Stimulated activated CD8-positive, alpha-beta memory T cell treated with anti-CD3 and anti-CD28 coated beads, Interleukin-7, amount 100 ng/mL, for 4 hours (primary cell): ENCODE data around the gene KYAT1.
"Not testable (repeated sequence)": the region's sequence is repeated elsewhere in the genome, so short reads cannot be mapped to it uniquely, and the experiment has no call there.

ENCODE experiments used
- DNase-seq, 2 donors: peaks; one replicate each; pipeline ENCODE4 v3.0.0-alpha.2; 2020; ENCODE audit warnings: low read depth in 2 of 2

The KYAT1 gene

DNA sequence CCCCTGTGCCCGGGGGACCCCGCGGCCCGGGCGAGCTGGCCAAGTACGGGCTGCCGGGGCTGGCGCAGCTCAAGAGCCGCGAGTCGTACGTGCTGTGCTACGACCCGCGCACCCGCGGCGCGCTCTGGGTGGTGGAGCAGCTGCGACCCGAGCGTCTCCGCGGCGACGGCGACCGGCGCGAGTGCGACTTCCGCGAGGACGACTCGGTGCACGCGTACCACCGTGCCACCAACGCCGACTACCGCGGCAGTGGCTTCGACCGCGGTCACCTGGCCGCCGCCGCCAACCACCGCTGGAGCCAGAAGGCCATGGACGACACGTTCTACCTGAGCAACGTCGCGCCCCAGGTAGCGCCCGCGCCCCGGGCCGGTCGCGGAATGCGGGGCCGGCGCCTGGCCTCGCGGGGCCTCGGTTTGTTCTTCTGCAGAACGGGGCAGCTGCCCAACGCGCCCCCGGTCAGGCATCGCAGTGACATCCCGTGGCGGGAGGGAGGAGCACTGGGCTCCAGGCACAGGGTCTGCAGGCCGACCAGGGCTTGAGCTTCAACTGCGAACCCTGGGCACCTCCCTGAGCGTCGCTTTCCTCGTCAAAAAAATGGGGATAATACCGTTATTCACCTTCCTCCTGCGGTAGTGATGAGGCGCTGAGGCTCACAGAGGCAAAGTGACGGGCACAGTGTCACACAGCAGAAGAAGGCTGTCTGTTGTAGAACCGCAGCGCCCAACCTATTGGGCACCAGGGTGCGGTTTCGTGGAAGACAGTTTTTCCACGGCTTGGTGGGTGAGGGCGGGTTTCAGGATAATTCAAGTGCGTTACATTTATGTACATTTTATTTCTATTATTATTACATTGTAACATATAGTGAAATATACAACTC lies 62.7 kb downstream of the KYAT1 start:
- DNase-seq, result peak in 1 of 2 donors; percentile 43

DNA sequence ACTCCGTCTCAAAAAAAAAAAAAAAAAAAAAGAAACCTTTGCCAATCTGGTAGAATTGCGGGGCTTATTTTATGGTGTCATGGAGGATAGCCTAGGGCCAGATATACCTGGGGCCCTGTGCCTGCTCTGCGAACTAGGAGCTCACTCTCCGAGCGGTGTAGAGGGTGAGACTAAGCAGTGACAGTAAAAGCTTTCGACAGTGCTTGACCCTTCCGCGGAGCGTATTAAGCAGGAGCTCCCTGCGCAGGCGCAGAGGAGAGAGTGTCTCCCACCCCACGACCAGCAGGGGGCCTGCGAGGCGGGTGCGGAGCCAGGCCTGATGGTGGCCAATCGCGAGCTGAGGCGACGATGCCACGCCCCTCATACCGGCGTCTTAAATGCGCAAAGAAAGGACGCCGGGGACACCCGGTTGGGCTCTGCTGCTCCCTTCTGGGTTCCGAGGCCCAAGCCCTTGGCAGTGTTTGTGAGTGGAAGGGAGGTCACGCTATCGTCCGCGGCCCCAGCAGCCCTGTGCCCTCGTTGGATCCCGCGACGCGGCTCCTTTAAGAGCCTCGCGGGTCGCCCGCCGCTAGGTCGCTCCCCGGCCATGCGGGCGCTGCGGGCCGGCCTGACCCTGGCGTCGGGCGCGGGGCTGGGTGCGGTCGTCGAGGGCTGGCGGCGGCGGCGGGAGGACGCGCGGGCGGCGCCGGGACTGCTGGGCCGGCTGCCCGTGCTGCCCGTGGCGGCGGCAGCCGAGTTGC lies 63.5 kb downstream of the KYAT1 start, which contains the start of gene ENDOG:
Gene ENDOG, plus strand, starts transcription at position 402 of the 740 bp plus-strand sequence. Its CDS starts 185 bp downstream, at position 587.
- peak; percentile 94 to 95 for DNase-seq

DNA sequence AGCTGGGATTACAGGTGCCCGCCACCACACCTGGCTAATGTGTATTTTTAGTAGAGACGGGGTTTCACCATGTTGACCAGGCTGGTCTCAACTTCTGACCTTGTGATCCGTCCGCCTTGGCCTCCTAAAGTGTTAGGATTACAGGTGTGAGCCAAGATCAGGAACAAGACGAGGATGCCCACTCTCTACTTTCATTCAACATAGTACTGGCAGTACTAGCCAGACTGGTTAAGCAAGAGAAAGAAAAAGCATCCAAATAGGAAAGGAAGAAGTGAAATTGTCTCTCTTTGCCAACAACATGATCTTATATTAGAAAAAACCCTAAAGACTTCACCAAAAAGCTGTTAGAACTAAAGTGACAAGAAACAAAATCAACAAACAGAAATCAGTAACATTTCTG lies 70.9 kb downstream of the KYAT1 start:
- no peak for DNase-seq

DNA sequence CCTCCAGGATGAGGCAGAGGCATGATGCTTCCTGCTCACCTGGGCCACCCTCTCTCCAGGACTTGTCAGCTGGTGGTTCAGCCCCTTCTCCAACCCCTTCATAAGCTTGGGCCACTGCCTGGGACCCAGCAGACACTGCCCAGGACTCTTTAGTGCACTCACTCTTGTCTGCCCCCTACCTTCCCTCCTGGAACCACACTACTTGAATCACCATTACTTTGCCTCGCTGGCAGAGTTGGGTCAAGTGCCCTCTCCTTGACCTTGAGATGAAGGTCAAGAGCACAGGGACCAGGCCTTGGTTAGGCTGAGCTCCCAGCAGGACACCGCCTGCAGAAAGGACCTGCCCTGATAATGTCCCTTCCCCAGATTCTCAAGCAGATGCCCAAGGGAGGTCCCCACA lies 71.9 kb downstream of the KYAT1 start:
- DNase-seq, result no peak

DNA sequence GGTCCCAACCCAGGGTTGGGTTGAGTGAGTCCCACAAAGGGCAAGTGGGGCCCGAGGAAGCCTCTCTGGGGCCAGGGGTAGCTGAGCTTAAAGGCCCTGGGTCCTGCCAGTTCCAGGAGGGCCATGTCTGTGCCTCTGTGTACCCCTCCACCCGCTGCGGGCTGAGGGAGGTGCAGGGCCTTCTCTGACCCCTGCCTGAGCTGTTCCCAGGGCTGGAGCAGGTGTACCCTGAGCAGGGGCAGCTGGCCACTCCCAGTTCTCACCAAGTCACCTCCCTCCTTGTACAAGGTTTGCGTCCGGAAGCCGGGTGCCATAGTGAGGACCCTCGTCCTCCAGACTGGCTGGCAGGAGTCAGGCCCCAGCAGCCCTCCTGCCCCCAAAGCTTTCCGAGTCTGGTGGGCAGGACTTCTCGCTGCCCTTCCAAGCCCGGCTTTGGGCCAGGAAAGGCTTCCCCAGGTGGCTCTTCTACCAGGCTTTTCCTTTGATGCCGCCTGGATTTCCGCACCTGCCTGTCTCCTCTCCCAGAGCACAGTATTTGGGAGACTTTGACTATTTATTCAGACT lies 72.6 kb downstream of the KYAT1 start:
- no peak for DNase-seq

DNA sequence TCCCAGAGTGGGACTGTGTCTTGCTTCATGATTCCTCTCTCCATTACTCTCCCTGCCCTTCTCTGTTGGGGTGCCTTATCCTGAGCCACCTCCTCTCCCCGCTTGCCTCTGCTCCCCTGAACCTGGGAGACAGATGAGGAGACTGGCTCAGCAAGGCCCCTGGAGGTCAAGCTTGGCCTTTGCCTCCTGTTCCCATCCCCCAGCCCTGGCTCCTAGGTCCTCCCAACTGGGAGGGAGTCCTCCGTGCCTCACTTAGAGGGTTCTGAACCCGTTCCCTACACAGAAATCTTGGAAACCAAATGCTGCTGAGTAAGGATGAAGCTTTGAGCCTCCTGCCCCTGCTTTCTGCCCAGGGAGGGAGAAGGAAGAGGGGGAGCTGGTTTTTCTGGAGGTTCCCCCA lies 73.2 kb downstream of the KYAT1 start:
- DNase-seq, result no peak

DNA sequence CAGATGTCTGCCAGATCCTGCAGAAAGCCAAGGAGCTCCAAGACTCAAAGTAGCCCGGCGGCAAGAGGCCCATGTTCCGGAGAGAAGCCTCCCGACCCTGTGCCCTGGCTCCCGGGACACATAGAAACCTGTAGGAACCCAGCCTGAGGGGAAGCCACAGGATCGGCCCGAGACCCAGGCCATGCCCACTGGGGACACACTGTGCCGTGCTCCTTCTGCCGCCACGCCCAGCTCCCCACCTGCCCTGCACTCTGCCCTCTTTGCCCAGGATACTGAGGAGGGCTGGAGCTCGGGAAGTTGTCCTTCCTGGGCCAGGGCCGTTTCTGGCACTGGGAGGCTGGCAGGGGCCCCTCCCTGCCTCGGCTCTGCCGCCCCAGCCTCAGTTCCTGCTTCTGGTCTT lies 73.9 kb downstream of the KYAT1 start:
- DNase-seq, result no peak

DNA sequence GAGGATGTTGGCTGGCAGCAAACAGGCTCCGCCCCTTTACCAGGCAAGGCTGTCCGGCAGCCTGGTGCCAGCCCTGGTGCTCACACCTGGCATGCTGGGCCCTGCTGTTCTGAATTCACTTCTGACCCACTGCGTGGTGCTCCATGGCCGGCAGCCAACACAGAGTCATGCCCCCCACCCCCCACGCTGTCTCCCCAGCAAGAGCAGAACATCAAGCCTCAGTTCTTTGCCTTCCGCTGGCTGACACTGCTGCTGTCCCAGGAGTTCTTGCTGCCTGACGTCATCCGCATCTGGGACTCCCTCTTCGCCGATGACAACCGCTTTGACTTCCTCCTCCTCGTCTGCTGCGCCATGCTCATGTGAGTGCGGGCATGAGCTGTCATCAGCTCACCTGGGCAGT lies 76.1 kb downstream of the KYAT1 start:
- no peak for DNase-seq

DNA sequence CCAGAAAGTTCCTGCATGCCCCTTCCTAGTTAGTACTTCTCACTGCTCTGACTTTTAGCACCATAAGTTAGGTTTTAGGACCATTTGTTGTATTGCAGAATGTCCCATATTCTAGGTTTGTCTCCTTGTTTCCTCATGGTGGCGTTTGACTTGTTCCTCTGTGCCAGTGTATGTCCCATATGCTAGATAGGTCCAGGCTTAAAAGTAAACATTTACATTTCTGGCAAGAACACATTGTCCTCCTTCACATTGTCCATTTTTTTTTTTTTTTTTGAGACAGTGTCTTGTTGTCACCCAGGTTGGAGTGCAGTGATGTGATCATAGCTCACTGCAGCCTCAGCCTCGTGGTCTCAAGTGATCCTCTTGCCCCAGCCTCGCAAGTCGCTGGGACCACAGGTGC lies 79.3 kb downstream of the KYAT1 start:
- no peak for DNase-seq

DNA sequence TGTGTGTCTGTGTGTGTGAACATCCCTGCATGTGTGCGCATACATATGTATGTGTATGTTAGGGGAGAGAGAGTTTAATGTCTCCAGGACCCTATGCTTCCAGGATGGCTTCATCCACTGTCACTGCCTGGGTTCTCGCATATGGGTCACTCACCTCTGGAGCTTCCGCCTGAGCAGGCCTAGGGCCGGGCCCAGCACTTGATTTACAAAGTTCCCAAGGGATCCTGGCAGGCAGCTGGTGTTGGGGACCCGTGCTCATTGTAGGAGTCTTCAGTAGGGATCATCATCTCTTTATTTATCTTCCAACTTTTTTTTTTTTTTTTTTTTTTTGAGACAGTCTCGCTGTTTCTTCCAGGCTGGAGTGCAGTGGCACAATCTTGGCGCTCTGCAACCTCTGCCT lies 81.7 kb downstream of the KYAT1 start:
- no peak for DNase-seq

DNA sequence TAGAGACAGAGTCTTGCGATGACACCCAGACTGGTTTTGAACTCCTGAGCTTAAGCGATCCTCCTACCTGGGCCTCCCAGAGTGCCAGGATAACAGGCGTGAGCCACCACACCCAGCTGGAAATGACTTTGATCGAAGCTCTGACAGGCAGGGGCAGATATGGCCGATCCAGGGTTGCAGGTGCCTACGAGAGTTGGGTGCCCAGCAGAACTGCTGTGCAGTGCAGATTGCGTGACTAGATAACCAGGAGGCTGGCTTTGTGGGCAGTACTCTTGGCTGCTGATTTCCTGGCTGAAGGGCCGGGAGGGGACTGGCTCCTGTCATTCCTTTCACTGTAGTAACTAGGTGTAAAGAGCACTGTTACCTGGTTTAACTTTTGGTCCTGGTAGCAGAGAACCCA lies 82.9 kb downstream of the KYAT1 start:
- no peak for DNase-seq

DNA sequence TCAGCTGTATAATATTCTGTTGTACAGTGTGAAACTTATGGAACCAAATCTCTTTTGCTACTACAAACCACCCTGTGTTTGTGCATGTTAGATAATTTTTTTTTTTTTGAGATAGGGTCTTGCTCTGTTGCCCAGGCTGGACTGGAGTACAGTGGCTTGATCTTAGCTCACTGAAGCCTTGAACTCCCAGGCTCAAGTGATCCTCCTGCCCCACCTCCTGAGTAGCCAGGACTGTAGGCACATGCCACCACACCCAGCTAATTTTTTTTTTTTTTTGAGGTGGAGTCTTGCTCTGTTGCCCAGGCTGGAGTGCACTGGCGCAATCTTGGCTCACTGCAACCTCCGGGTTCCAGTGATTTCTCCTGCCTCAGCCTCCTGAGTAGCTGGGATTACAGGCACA lies 86.8 kb downstream of the KYAT1 start:
- not testable (repeated sequence) for DNase-seq

DNA sequence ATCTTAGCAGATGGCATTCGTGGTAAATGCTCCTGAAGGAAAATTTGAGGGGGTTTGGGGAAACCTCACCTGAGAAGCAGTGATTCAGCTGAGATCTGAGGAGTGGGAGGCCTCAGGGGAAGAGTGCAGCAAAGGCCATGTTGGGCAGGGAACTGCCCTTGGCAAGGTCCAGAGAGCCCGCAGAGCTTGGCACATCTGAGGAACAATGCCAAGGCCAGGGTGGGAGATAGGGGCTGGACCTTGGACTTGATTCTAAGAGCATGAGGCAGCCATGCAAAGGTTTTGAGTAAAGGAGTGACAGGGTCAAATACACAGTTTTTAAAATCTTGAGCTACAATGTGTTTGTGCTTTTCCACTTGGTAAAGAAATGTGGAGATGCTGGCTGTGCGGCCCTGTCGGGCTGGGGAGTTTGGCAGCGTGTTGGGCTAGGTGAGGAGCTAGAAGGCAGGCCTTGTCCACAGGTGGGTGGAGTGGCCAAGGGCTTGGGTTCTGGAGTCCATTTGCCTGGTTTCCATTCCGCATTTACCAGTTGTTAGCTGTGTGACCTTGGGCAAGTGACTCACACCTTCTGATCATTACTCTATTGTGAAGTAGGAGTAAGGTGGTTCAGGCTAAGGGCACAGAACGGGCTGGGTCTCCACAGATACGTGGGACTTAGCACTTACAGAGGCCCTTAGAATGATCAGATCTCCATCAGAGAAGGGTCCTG lies 88.6 kb downstream of the KYAT1 start:
- no peak for DNase-seq

DNA sequence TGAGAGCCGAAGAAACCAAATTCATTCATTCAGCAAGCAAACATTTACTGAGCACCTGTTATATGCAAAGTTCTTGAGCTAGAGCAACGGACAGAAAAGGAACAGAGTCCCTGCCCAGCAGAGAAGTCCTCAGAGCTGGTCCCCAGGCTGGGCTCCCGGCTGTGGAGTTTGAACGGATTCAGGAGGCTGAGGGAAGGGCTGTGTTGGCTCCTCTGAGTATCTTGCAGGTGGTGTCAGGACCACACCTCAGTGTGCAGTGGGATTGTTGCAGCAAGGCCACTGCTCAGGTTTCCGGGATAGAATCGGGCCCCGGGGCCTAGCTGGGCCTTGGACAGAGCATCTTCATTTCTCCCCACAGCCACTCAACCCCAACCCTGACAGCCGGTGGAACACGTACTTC lies 89.6 kb downstream of the KYAT1 start:
- no peak for DNase-seq

DNA sequence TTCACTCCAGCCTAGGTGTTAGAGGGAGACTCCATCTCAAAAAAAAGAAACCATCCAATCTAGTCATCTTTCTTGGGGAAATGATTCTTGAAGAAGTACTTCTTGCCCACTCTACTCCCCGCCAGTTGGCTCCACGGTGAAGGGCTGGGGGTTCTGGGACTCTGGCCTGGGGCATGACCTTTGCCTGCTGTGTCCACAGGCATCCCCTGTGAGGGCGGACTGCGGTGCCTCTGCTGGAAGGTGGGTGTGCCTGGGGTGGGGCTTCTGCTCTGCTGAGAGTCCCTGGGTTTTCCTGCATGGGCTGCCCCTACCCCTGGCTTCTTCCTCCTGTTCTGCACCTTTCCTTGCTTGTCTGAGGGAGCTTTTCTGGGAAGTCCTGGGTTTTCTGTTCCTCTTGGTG lies 91.2 kb downstream of the KYAT1 start:
- DNase-seq, result no peak

DNA sequence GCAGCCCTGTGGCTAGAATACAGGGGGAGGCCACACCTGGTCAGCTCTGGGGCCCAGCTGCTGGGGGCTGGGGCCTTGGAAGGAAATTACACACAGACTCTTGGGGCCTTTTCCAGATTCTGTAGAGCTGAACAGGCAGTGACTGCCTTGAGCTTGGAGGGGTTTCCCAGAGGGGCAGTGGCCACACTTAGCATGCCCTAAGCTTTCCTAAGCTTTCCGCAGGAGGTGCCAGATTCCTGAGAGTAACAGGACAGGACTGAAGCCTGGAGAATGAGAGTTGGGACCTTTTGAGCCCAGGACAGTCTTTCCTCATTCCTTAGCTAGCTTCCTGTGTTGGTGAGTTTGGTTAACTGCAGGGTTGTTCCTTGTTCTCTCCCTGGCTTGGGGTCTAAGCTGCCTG lies 93.3 kb downstream of the KYAT1 start:
- DNase-seq, result no peak

DNA sequence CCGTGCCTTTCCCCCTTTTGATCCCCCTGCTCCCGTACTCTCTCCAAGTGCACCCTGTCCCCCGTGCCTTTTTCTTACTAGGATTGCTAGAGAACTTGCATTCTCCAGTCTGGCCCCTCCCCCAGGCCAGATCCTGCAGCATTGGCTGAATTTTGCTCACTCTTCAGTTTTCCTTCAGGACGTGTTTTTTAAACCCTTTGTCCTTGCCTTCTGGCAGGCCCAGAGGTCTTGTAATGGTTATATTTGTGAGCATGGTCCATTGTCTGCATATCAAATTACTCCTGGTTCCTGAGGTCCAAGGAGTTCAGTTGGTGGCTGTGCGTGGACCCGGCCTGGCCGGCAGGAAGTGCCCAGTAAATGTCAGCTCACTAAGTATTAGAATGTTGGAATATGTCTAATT lies 94.1 kb downstream of the KYAT1 start:
- no peak for DNase-seq

DNA sequence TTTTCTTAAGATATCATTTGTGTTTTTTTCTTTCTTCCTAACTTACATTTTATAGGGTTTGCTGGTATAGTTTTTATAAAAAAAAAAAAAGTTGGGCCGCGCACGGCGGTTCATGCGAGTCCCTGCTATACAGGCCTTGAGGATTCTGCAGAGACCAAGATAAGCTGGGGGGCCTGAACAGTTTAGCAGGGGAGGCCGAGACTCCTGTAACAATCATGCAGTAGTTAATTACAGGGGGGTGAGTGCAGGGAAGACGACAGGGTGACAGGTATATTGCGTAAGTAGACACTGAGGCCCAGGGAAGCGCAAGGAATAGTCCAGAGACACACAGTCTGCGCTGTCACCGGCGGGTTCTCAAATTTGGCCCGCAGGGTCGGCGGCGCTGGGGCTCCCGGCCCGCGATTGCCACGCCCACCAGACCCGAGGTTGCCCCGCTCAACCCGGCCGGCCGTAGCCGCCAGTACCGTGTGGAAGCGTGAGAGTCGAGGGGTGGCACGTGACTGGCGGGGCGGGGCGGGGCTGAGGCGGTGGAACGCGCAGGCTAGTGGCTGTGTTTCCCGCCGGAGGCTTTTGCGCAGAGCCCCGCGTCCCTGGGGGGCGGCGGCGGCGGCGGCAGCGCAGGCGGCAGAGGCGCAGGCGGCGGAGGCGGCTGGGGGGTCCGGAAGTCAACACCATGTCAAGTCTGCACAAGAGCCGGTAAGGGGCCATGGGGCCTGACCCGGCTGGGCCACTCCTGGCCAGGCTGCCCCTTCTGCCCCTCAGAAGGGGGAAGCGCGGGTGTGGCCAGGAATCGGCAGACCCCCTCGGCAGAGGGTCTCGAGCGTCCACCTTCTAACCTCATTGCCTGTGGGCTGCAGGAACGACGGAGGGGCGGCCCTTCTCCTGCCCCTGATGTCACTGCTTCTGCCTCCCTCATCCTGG lies 94.8 kb downstream of the KYAT1 start, which contains the start of gene TBC1D13:
Gene TBC1D13, plus strand, starts transcription at position 573 of the 921 bp plus-strand sequence. Its CDS starts 101 bp downstream, at position 674.
- DNase-seq, result peak; percentile 78 to 86

DNA sequence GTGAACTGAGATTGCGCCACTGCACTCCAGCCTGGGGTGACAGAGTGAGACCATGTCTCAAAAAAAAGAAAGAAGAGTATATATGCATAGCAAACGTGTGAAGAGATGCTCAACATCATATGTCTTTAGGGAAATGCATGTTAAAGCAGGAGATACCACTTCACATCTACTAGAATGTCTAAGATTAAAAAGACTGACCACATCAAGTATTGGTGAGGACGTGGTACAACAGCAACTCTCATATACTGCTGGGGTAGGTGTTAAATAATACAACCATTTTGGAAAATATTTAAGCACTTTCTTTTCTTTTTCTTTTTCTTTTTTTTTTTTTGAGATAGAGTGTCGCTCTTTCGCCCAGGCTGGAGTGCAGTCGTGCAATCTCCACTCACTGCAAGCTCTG lies 96.3 kb downstream of the KYAT1 start:
- DNase-seq, result no peak
